IPS DF 4.7 (cell line): ENCODE measurements around the gene ANGEL2.
"Not testable (repeated sequence)": the region's sequence is repeated elsewhere in the genome, so short reads cannot be mapped to it uniquely, and the experiment has no call there.

ENCODE experiments used
- DNase-seq: peaks from one replicate; pipeline ENCODE4 v3.0.0-alpha.2; 2013; ENCODE audit warnings: low spot score; ENCODE audit errors: extremely low read depth

The ANGEL2 gene, protein sequence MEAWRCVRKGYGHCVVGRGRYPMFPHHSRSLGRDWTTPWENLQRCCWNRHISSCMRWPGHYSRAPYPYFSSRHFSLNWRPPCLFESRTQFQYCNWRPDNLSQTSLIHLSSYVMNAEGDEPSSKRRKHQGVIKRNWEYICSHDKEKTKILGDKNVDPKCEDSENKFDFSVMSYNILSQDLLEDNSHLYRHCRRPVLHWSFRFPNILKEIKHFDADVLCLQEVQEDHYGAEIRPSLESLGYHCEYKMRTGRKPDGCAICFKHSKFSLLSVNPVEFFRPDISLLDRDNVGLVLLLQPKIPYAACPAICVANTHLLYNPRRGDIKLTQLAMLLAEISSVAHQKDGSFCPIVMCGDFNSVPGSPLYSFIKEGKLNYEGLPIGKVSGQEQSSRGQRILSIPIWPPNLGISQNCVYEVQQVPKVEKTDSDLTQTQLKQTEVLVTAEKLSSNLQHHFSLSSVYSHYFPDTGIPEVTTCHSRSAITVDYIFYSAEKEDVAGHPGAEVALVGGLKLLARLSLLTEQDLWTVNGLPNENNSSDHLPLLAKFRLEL

DNA sequence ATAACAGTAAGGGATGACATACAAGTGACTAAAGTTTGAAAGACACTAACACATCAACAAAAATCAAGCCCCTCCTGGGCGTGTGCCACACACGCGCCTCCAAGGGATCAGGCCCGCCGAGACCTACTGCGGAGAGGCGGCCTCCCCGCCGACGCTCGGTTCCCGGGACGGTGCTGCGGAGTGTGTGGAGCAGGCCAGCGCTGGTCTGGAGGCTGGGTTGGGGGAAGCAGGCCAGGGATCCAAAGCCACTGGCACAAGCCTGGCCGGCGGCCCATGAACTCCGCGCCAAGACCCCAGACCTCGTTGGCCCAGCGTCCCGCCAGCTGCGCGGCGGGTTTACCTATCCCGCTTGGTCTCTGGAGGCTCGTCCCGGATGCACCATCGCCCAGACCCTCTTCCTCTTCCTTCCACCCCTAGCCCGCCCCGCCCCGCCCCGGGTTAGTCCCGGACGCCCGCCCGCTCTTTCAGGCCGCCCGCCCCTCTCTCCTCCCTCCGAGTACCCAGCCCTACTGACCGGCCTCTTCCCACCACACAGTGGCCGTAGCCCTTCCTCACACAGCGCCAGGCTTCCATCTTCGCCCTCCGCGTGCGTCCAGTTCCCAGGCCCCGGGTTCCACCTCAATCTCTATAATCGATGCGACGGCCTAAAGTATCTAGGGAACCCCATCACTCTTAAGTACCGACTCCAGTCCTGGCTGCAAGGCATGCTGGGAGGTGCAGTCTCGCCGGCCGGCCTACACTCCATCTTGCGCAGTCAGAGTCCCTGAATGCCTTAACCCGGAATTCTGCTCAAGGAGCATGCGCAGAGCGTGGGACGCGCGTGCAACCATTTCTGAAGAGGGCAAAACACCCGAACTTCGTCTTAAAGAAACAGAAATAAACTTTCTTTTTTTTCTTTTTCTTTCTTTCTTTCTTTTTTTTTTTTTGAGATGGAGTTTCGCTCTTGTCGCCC lies at the start of gene ANGEL2:
Gene ANGEL2 (minus strand): TSS at position 769 of the 952 bp plus-strand sequence. CDS start 196 bp downstream, at position 573.
- DNase-seq, result peak; percentile 91

DNA sequence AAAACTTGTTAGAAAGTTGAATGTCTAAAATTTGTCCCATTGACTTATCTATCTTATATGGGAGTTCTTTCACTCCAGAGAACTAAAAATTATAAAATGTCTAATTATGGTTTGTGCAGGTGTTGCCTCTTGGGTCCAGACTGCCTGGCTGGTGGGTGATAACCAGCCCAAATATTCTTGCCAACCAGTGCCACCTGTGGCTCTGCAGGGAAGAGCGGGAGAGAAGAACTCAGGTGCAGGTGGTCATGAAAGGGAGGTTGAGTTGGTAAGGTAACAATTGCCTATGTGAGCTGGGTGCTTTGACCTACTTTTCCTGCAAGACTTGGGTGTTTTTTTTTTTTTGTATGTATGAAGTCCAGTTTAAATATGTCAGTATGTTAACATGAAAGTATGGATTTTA lies 45.6 kb upstream of the ANGEL2 start:
- no peak for DNase-seq

DNA sequence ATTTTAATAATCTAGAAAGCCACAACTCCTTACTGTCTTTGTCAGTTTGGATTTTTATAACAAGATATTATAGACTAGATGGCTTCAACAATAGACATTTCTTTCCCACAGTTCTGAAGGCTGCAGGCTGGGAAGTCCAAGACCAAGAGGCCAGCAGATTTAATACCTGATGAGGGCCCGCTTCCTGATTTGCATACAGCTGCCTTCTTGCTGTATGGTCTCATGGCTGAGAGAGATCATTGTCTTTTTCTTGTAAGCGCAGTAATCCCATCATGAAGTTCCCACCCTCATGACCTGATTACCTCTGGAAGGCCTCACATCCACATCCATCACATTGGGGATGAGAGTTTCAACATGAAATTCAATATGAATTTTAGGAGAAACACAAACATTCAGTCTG lies 45.2 kb upstream of the ANGEL2 start:
- DNase-seq, result no peak

DNA sequence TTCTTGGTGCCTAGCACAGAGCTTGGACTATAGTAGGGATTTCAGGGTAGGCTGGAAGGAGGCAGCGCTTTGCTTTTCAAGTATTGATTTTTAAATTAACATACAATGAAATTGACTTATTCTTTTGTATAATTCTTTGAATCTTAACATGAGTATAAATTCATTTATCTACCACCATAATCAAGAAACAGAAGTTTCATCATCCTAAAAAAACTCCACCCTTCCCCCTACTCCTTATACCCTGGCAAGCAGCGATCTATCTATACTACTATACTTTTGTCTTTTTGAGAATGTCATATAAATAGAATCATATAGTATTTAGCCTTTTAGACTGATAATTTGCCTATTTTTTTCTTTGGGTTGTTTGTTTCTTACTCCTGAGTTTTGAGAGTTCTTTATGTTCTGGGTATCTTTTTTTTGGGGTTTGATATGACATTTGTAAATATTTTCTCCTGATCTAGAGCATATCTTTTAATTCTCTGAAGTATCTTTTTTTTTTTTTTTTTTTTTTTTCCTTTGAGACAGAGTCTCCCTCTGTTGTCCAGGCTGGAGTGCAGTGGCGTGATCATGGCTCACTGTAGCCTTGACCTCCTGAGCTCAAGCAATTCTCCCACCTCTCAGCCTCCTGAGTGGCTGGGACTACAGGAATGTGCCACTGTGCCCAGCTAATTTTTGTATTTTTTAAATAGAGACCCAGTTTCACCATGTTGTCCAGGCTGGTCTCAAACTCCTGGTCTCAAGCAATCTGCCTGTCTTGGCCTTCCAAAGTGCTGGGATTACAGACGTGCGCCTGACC lies 41.8 kb upstream of the ANGEL2 start:
- no peak for DNase-seq

DNA sequence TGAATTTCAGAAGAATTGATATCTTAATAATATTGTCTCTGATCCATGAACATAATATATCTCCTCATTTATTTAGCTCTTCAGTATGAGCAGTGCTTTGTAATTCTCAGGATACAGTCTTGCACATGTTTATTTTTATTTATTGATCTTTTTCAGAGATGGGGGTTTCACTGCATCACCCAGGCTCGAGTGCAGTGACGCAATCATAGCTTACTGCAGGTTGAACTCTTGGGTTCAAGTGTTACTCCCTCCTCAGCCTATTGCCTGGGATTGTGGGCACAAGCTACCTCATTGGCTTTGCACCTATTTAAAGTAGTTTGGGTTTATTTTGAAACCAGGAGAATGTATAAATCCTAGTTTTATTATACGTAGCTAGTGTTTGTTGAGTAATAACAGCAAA lies 40.1 kb upstream of the ANGEL2 start:
- DNase-seq, result no peak

DNA sequence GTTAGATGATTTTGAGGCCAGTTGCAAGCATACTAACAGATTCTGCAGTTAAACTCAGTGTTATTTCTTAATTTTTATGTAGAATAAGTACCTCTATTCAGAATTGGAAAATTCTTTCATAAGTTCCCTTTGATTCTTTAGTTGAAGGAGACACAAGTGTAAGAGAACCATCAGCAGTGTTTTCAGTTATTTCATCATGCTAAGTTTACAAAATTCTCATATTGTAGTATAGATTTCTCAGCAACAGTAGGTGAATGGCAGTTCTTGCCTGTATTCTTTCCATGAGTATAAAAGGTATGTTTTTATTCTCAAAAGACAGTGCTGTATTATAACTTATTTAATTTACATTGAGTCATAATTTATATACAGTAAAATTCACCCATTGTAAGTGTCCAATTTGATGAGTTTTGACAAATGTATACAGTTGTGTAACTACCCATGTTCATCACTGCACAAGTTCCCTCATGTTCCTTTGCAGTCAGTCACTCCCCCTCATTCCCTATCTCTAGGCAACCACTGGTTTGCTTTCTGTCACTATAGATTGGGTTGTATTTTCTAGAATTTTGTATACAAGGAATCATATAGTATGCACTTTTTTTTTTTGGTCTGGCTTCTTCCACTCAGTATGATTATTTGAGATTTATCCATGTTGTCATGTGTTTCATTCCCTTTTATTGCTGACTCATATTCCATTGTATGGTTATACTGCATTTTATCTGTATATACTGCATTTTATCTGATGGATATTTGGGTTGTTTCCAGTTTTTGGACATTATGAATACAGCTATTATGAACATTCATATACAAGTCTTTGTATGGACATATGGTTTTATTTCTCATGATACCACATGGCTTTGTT lies 39.3 kb upstream of the ANGEL2 start:
- no peak for DNase-seq

DNA sequence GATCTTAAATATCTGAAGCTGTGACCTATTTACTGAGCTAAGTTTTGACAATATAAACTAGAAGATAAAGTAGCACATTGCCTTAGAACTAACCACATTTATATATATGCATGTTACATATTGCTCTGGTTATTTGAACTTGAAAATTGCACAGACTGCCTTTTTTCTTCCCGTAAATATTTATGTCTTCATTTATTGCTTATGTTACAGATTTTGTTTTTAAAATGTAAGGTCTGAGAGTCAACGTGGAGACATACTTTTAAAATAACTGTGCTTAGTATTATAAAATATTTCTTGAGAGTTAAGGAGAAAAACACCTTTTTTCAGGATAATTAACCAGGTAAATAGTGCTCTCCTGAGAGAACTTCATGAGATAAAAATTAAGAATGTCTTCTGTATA lies 38.5 kb upstream of the ANGEL2 start:
- no peak for DNase-seq

DNA sequence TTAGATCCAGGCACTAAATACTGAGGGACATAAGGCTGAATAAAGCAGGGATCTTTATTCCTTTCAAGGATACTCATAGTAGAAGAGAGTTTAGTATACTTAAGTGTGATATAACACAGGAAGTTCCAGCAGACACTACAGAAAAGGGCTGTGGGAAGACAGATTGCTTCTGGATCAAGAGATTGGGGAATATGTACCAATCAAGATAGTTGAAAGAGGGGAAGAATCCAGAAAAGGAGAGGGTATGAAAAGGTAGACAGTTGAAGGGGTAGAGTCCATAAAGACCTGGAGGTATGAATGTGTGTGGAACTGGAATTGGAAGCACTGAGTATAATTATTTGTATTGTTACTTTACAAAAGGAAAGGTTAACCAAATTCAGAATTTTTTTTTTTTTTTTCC lies 37.8 kb upstream of the ANGEL2 start:
- no peak for DNase-seq

DNA sequence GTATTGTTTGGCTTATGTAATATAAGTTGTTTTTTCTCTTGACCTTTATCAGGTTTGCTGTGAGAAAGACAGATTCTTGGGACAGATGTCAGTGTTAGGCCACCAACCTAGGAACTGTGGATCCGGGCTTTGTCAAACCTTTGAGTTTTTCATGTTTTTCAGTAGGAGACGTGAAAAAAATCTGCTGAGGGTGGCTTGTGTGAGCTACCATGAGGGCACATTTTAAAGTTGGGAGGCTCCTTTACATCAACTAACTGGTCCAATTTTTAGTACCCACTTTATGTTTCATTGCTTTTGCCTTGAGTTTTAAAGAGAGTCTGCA lies 36.2 kb upstream of the ANGEL2 start:
- no peak for DNase-seq

DNA sequence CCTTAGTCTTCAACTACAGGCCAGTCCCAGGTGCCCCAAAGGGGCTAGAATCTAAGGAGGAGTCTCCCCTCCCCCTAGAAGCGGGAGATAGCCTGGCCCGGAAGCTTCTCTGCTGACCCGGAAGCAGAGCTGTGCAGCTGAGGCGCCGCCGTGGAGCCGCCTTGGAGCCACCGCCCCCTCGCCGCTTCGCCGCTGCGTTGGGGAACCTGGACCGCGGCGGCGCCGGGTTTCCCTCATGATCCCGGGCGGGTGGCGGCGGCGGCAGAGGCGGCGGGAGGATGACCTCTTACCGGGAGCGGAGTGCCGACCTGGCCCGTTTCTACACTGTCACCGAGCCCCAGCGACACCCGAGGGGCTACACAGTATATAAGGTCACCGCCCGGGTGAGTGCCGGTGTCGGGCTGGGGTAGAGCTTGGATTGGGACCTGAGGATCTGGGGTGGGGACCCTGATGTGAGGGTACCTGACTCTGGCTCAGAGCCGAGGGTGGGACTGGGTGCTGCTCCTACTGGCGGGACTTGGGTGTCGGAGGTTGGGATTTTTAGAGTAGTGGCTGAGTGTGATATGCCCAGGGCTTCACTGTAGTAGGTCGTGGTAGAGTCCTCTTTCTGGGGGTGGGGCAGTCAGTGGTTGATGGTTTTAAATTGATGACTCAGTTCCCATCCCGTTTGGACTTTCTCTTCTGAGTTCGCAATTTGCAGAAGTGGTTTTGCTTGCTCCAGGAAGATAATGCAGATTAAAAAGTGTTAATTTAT lies 35.6 kb upstream of the ANGEL2 start, which contains the start of gene RPS6KC1:
Gene RPS6KC1 (plus strand): TSS at position 115 of the 754 bp plus-strand sequence. CDS start 164 bp downstream, at position 279.
- DNase-seq, result no peak

DNA sequence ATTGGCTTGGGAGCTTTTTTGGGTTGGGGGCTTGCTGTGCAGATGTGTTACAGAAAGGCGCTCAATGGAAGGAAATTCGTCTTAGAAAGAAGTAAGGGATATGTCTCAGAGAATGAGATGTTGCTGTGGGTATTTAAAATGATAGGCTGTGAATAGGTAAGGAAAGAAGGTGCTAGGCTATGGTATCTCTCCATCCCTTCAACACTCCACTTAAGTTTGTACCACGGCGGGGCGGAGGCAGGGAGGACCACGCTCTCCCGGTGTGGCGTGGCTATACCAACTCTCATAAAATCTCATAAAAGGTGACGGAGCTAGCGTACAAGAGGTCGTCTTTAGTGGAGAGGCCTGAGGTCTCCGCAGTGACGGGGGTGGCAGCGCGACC lies 35.1 kb upstream of the ANGEL2 start:
- no peak for DNase-seq

DNA sequence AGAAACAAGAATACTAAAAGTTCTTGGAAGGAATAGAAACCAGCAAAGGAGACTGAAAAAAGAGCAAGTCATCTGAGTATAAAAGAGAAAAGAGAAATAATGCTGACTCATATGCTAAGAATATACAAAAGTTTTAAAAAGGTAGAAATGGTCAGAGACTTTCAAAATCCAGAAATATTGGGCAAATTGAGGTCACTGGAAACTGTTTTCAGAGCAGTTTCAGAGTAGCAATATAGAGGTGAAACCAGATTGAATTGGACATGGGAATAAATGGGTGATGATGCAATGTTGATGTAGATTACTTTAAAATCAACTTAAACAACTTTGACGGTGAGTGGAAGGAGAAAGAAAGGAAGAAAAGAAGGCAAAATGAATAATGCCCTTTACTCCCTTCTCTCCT lies 33.6 kb upstream of the ANGEL2 start:
- DNase-seq, result no peak

DNA sequence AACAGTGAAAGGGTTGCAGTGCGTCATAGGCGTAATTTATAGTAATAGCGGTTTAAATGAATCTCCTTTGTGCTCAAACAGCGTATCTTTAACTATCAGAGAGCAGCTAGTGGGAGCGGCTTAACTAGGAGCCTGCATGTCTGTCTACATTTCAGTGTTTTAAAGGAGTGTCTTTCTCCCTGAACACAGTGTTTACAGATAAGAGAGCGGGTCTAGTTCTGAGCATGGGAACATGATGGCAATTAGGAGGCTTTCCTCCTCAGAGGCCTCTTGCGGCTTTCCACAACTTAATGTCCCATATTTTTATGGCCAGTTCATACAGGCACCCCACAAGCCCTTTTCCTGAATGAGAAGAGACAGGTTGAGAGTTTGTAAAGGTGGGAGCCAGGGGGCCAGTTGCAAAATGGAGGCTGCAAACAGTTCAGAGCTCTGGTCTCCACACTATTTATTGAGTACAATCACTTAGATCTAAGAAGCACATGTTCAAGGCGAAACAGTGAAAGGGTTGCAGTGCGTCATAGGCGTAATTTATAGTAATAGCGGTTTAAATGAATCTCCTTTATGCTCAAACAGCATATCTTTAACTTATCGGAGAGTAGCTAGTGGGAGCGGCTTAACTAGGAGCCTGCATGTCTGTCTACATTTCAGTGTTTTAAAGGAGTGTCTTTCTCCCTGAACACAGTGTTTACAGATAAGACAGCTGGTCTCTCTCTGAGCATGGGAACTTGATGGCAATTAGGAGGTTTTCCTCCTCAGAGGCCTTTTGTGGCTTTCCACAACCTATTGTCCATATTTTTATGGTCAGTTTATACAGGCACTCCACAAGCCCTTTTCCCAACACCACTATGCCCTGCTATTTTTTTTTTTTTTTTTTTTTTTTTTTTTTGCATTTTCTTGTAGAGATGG lies 29.9 kb upstream of the ANGEL2 start:
- DNase-seq, result not testable (repeated sequence)

DNA sequence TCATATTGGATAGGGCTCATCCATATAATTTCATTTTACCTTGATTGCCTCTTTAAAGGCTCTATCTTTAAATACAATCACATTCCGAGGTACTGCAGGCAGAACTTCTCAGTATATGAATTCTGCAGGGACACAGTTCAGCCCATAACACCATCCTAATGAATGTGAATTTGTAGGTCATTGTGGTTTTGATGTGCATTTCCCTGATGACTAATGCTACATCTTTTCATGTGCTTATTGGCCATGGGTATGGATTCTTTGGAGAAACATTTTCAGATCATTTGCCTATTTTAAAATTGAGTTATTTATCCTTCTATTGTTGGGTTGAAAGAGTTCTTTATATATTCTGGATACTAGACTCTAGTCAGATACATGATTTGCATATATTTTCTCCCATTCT lies 25.8 kb upstream of the ANGEL2 start:
- DNase-seq, result no peak

DNA sequence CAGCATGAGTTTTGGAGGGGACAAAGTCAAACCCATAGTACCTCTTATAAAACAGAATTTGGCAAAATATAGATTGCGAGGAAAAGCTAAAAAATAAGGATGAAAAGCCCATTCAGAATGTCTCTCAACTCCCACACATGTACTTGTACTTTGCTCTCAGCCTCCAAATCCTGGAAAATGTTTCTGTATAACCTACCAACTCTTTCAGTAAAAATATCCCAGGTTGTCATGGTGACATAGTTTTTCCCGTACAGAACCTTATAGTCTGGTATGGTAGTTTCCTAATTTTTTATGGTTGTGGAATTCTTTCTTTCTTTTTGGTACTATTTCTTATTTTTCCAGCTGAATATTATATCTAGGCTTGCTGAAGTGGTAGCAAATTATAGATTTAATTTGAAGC lies 19.9 kb upstream of the ANGEL2 start:
- no peak for DNase-seq

DNA sequence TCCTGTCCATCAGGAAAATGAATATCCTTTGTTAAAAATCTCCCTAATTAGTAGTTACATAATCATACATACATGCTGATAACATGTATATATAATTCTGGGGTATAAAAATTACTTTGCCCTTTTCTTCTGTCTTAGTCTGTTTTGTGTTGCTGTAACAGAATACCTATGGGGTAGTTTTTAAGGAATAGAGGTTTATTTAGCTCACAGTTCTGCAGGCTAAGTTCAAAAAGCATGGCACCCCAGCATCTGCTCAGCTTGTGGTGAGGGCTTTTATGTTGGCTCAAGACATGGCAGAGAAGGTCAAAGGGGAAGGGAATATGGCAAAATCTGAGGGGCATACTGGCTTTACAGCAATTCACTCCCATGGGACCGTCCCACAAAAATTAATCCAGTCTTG lies 19.0 kb upstream of the ANGEL2 start:
- no peak for DNase-seq

DNA sequence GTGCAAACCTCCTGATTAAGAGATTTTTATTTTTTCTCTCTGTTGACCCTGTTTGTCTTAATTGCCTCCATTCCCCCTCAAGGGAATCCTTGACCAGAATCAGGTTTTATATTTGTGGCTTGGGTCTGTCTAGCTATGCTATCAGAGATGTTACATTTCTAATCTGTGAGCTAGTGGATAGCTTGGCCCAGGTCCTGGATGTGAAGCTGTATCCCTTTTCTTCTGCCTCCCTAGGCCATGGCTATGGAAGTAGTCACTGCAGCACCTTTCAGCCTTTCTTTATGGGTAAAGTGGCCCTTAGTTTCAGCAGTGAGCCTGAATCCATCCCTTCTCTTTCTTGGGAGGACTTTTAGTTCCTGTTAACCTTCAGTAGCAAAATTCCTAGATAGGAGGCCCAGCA lies 17.0 kb upstream of the ANGEL2 start:
- no peak for DNase-seq

DNA sequence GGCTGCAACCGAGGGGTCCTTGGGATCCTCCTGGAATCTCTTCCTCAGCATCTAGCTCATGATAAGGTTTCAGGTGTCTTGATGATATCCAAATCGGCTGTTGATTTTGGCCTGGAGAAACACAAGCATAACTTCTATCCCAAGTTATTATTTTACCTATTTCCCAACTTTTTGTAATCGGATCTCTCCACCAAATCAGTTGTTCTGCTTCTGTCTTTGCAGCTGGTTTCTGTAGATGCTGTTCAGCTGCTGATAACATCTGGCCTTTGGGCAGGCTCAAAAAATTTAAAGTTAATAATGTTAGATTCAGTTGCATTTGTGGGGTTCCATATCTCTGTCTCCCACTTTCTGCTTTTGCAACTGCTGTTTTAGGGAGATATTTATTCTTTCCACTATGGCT lies 11.4 kb upstream of the ANGEL2 start:
- DNase-seq, result not testable (repeated sequence)

DNA sequence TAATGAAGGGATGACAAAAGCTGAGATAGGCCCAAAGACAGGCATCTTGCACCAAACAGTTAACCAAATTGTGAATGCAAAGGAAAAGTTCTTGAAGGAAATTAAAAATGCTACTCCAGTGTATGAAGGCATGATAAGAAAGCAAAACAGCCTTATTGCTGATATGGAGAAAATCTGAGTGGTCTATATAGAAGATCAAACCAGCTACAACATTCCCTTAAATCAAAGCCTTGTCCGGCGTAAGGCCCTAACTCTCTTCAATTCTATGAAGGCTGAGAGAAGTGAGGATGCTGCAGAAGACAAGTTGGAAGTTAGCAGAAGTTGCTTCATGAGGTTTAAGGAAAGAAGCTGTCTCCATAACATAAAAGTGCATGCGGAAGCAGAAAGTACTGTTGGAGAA lies 4.3 kb upstream of the ANGEL2 start:
- no peak for DNase-seq
